Measurements from ENCODE around the gene EMX1. TPM values are rescaled to one million over a fixed set of nuclear protein-coding genes. Genes with fewer than 3 reads are reported as not detected.

Gene EMX1
- total RNA-seq, 1 donor from 2014 or later, result 8.2 TPM

DNA sequence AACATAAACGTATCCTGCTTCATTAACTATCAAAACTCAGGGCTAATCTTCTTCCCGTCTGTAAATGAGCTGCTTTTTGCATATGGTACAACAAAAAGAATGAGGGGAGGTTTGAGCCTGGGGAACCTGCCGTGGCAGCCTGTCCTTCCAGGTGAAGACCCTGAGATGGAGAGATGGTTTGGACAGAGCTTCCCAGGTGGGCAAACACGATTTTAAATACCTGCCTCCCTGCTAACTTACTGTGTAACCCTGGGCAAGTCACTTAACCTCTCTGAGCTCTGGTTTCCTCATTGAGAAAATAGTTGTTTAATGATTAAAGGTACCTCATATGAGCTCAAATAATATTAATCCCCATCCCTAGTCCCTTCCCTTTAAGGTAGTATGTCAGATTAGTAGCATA lies 9.0 kb downstream of the EMX1 start:
- no peak for DNase-seq (ENCODE audit: low read depth)
- TF ChIP-seq, protein P1, sequence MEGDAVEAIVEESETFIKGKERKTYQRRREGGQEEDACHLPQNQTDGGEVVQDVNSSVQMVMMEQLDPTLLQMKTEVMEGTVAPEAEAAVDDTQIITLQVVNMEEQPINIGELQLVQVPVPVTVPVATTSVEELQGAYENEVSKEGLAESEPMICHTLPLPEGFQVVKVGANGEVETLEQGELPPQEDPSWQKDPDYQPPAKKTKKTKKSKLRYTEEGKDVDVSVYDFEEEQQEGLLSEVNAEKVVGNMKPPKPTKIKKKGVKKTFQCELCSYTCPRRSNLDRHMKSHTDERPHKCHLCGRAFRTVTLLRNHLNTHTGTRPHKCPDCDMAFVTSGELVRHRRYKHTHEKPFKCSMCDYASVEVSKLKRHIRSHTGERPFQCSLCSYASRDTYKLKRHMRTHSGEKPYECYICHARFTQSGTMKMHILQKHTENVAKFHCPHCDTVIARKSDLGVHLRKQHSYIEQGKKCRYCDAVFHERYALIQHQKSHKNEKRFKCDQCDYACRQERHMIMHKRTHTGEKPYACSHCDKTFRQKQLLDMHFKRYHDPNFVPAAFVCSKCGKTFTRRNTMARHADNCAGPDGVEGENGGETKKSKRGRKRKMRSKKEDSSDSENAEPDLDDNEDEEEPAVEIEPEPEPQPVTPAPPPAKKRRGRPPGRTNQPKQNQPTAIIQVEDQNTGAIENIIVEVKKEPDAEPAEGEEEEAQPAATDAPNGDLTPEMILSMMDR (conservative IDR thresholded peaks at IDR 0.05; ENCODE audit: low read depth, low read length), result no peak
- H3K4me3 ChIP-seq (ENCODE audit: low read depth, low read length), result no peak overlapping the region

GRCh38 chr2:72926811-72927465 lies 9.6 kb downstream of the EMX1 start:
- no peak overlapping the region for H3K4me3 ChIP-seq (ENCODE audit: low read depth, low read length)
- DNase-seq (ENCODE audit: low read depth), result no peak
- TF ChIP-seq, protein P1 (conservative IDR thresholded peaks at IDR 0.05; ENCODE audit: low read depth, low read length), result no peak

- no peak for DNase-seq (ENCODE audit: low read depth)
- no peak overlapping the region for H3K4me3 ChIP-seq (ENCODE audit: low read depth, low read length)
- TF ChIP-seq, protein P1 (conservative IDR thresholded peaks at IDR 0.05; ENCODE audit: low read depth, low read length), result no peak
Observed at GRCh38 chr2:72927619-72928550, 10.6 kb downstream of the EMX1 start.

DNA sequence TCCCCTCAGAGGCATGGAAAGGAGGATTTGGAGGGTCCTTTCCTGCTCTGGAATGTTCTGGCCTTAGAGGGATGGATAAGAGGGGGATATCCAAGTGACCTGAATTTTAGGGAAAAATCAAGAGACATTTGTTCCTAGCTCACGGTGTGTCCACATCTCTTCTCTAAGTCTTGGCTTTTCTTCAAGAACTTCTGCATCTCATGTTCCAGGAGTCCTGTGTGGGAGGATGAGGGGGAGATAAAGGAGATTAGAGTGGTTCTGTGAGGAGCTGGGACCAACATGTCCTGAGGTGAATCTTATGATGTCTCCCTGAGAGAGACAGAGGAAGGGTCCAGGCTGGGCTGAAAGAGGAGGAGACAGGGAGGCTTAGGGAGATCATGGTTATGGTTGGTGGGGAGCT lies 11.7 kb downstream of the EMX1 start:
- TF ChIP-seq, protein P1 (conservative IDR thresholded peaks at IDR 0.05; ENCODE audit: low read depth, low read length), result no peak
- H3K4me3 ChIP-seq (ENCODE audit: low read depth, low read length), result no peak overlapping the region
- DNase-seq (ENCODE audit: low read depth), result no peak

DNA sequence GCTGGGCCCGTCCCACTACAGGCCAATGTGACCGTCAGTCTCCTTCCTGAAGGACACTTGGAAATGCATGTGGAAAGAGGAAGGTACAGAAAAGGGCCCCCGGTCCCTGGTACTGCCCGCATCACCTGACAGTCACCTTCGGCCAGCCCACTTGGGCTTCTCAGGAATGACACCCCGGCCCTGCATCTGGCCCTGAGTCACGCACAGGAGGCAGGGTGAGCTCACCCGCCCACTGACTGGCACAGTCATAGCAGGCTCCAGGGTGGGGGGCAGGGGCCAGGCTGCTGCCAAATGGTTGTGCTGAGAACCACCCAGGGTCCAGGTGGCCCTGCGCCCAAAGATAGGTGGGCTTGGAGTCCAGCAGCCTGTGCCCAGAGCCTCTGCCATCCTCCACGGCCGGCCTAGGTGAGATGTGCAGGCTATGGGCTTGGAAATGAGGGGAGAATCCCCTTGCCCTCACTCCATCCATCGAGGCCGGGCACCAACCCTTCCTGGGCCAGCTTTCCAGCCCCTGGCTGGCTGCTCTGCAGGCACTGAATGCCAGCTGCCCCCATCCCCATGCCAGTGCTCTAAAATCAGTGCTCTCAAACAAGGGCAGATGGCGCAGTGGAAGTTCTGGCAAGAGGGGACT lies 14.1 kb downstream of the EMX1 start:
- no peak overlapping the region for H3K4me3 ChIP-seq (ENCODE audit: low read depth, low read length)
- TF ChIP-seq, protein P1 (conservative IDR thresholded peaks at IDR 0.05; ENCODE audit: low read depth, low read length), result no peak
- no peak for DNase-seq (ENCODE audit: low read depth)

DNA sequence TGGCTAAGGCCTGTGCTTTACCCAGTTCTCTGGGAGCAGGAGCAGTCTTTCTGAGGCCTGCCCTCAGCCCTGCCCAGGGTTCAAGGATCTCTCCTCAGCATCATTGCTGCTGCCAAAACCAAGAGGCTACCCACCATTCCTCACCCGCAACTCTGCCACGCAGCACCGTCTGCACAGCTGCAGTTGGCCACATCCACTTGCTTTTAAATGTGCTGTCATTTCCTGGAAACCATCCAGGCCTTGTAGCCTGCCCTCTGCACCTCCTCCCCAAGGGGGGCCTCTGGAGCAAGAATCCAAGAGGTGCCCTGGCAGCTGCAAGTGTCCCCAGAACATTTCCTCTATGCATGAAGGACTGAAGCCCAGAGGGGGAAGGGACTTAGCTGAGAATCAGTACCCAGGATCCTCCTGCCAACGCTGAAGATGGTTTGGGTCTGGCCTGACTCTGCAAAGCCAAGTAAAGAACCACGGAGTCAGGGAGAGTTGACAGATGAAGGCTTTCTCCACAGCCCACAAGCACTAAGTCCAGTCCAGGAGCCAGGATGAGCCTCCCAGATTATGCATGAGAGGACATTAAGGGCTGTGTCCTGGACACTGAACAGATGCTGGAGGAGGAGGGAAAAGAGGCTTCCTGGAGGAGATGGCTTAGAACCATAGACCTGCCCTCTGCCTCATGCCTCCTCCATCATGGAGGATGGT lies 14.9 kb downstream of the EMX1 start:
- TF ChIP-seq, protein P1 (conservative IDR thresholded peaks at IDR 0.05; ENCODE audit: low read depth, low read length), result no peak
- DNase-seq (ENCODE audit: low read depth), result no peak
- H3K4me3 ChIP-seq (ENCODE audit: low read depth, low read length), result no peak overlapping the region

Measured in epithelial cell of proximal tubule (primary cell).